OCI-LY7 (cell line): ENCODE results near the gene SLIT3. TPM values are rescaled to one million over a fixed set of nuclear protein-coding genes. Genes with fewer than 3 reads are reported as not detected.

Source experiments
- BruUV-seq: library from RNA; stranded (reverse); fragments of 400-500 nt; replicated peaks from 2 replicates; lab custom pipeline; 2021; lab: Mats Ljungman, UMichigan
- CTCF ChIA-PET: fragments of 300-600 bp; sonication (Branson Sonifier 250); formaldehyde crosslinking; loops from one replicate; lab custom pipeline; 2022; ENCODE audit warnings: antibody characterized with exemption; ENCODE audit not compliant: unreplicated experiment; lab: Charles Lee
- POLR2A ChIA-PET: fragments of 300-600 bp; sonication (Branson Sonifier 250); formaldehyde crosslinking; loops from one replicate; lab custom pipeline; 2022; ENCODE audit warnings: antibody characterized with exemption; lab: Charles Lee
- DNase-seq: peaks from one replicate; pipeline ENCODE4 v3.0.0-alpha.2; 2015; ENCODE audit warnings: low spot score
- H2AFZ ChIP-seq: fragments of 200-600 bp; sonication (generic), shearing (Covaris generic); 2 replicates; pipeline ENCODE4 v1.6.1; 2014; ENCODE audit warnings: mild to moderate bottlenecking, antibody characterized with exemption, low read length, moderate library complexity
- H3K27ac ChIP-seq: fragments of 200-600 bp; sonication (generic); 2 replicates; pipeline ENCODE4 v1.5.1; 2014; ENCODE audit warnings: mixed run types, low read depth, mild to moderate bottlenecking, moderate library complexity, low read length, inconsistent platforms; ENCODE audit not compliant: poor library complexity, severe bottlenecking
- H3K36me3 ChIP-seq: fragments of 200-600 bp; sonication (generic); 2 replicates; pipeline ENCODE4 v1.6.1; 2014; ENCODE audit warnings: mild to moderate bottlenecking, antibody characterized with exemption, low read length, moderate library complexity, mixed read lengths; ENCODE audit not compliant: insufficient read depth
- H3K4me1 ChIP-seq: fragments of 200-600 bp; sonication (generic); 2 replicates; pipeline ENCODE4 v1.5.1; 2014; ENCODE audit warnings: mild to moderate bottlenecking, low read length; ENCODE audit not compliant: insufficient read depth, poor library complexity, severe bottlenecking
- H3K4me2 ChIP-seq: fragments of 200-600 bp; sonication (generic); 2 replicates; pipeline ENCODE4 v1.6.1; 2014; ENCODE audit warnings: mild to moderate bottlenecking, low read length
- H3K4me3 ChIP-seq: fragments of 200-600 bp; sonication (generic); 2 replicates; pipeline ENCODE4 v1.5.1; 2014; ENCODE audit warnings: mild to moderate bottlenecking, low read depth, low read length; ENCODE audit not compliant: poor library complexity, severe bottlenecking
- H3K79me2 ChIP-seq: fragments of 200-600 bp; sonication (generic); 2 replicates; pipeline ENCODE4 v1.6.1; 2016; ENCODE audit warnings: low read depth, mild to moderate bottlenecking, low read length, moderate library complexity, mixed read lengths; ENCODE audit not compliant: insufficient read depth
- H3K9me2 ChIP-seq: fragments of 200-600 bp; sonication (generic); 2 replicates; pipeline ENCODE4 v1.6.1; 2016; ENCODE audit warnings: mild to moderate bottlenecking, low read length, mixed read lengths; ENCODE audit not compliant: insufficient read depth
- H3K9me3 ChIP-seq: fragments of 200-600 bp; sonication (generic); 2 replicates; pipeline ENCODE4 v1.6.1; 2014; ENCODE audit warnings: mild to moderate bottlenecking, mixed run types, low read length, mixed read lengths
- H4K20me1 ChIP-seq: fragments of 200-600 bp; sonication (generic); 2 replicates; pipeline ENCODE4 v1.6.1; 2014; ENCODE audit warnings: mild to moderate bottlenecking, antibody characterized with exemption, low read length, moderate library complexity, mixed read lengths; ENCODE audit not compliant: insufficient read depth
- EZH2phosphoT487 ChIP-seq: fragments of 200-600 bp; sonication (generic); IDR thresholded peaks from 2 replicates; pipeline ENCODE4 v1.6.1; 2018; ENCODE audit warnings: low read depth, borderline replicate concordance, mild to moderate bottlenecking, mixed run types, antibody characterized with exemption, low read length, moderate library complexity, mixed read lengths
- intact Hi-C: fragments of 100-400 bp; cut with micrococcal nuclease; formaldehyde crosslinking; loops from one replicate; pipeline ENCODE4 v1.10.0; 2022; ENCODE audit not compliant: unreplicated experiment
- total RNA-seq, 2 experiments: library from RNA; depleted of rRNA in 1 of 2; stranded (reverse); fragments of >200 nt in 1 of 2; shearing (Covaris generic) in 1 of 2; gene quantifications; 2 replicates each; pipeline ENCODE4 v1.2.3, GENCODE V29; 2014 to 2022
- TF ChIP-seq, protein P1 (sequence below): fragments of 200-600 bp; sonication (generic); conservative IDR thresholded peaks from 2 replicates; pipeline ENCODE4 v1.5.1; 2014; ENCODE audit warnings: mild to moderate bottlenecking, antibody characterized with exemption, low read length, moderate library complexity, mixed read lengths

Gene SLIT3
- total RNA-seq, 2 experiments from 2014 or later, result not detected

GRCh38 chr5:169272111-169272510 lies 28.8 kb downstream of the SLIT3 start:
- intact Hi-C loops, result no loop called here
- H3K36me3 ChIP-seq, result no peaks in the 10 kb centered on the region
- POLR2A ChIA-PET, result no interaction called here
- H3K4me1 ChIP-seq, result no peaks in the 10 kb centered on the region
- no peak overlapping the region for H3K27ac ChIP-seq
- H3K9me3 ChIP-seq, result no peaks in the 10 kb centered on the region
- H4K20me1 ChIP-seq, result no peaks in the 10 kb centered on the region
- H2AFZ ChIP-seq, result no peak overlapping the region
- CTCF ChIA-PET, result no interaction called here
- no peak for DNase-seq
- TF ChIP-seq, protein P1, sequence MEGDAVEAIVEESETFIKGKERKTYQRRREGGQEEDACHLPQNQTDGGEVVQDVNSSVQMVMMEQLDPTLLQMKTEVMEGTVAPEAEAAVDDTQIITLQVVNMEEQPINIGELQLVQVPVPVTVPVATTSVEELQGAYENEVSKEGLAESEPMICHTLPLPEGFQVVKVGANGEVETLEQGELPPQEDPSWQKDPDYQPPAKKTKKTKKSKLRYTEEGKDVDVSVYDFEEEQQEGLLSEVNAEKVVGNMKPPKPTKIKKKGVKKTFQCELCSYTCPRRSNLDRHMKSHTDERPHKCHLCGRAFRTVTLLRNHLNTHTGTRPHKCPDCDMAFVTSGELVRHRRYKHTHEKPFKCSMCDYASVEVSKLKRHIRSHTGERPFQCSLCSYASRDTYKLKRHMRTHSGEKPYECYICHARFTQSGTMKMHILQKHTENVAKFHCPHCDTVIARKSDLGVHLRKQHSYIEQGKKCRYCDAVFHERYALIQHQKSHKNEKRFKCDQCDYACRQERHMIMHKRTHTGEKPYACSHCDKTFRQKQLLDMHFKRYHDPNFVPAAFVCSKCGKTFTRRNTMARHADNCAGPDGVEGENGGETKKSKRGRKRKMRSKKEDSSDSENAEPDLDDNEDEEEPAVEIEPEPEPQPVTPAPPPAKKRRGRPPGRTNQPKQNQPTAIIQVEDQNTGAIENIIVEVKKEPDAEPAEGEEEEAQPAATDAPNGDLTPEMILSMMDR, result no peak
- no peak for TF ChIP-seq EZH2phosphoT487
- no TSS peak for BruUV-seq
- no peak overlapping the region for H3K4me2 ChIP-seq
- H3K4me3 ChIP-seq, result no peak overlapping the region
- no peaks in the 10 kb centered on the region for H3K9me2 ChIP-seq
- H3K79me2 ChIP-seq, result no peaks in the 10 kb centered on the region

GRCh38 chr5:169270827-169271226 lies 30.1 kb downstream of the SLIT3 start:
- TF ChIP-seq, protein P1, result no peak
- TF ChIP-seq EZH2phosphoT487, result no peak
- Histone ChIP-seq H3K36me3 (no peaks in the 10 kb centered on the region), H4K20me1 (no peaks in the 10 kb centered on the region), H3K4me3 (no peak overlapping the region), H3K9me3 (no peaks in the 10 kb centered on the region), H2AFZ (no peak overlapping the region), H3K4me2 (no peak overlapping the region), H3K79me2 (no peaks in the 10 kb centered on the region), H3K4me1 (no peaks in the 10 kb centered on the region), H3K9me2 (no peaks in the 10 kb centered on the region), H3K27ac (no peak overlapping the region)
- intact Hi-C loops, result no loop called here
- no TSS peak for BruUV-seq
- ChIA-PET POLR2A (interaction anchor here (0.5 kb wide), 1 partner anchor 1006 kb away, joined by 5 read pairs; no protein-coding TSS in a partner anchor), CTCF (no interaction called here)
- no peak for DNase-seq

- Histone ChIP-seq H2AFZ (no peak overlapping the region), H3K4me1 (no peaks in the 10 kb centered on the region), H3K36me3 (no peaks in the 10 kb centered on the region), H3K79me2 (no peaks in the 10 kb centered on the region), H3K4me3 (no peak overlapping the region), H3K27ac (no peak overlapping the region), H3K4me2 (no peak overlapping the region), H4K20me1 (no peaks in the 10 kb centered on the region), H3K9me2 (no peaks in the 10 kb centered on the region), H3K9me3 (no peaks in the 10 kb centered on the region)
- no TSS peak for BruUV-seq
- ChIA-PET POLR2A (no interaction called here), CTCF (no interaction called here)
- DNase-seq, result no peak
- intact Hi-C loops, result no loop called here
- TF ChIP-seq, protein P1, result no peak
- no peak for TF ChIP-seq EZH2phosphoT487
Measured at GRCh38 chr5:169268019-169268418, 32.9 kb downstream of the SLIT3 start.
